IMR-90 (cell line): ENCODE data around the gene TEDC2. TPM values are rescaled to one million over a fixed set of nuclear protein-coding genes. Genes with fewer than 3 reads are reported as not detected.

Source experiments
- ATAC-seq: fragments of 200-7000 bp; cut with Tn5 transposase; 2 replicates; pipeline ENCODE4 v1.9.1; 2020; ENCODE audit warnings: low read depth, mild to moderate bottlenecking, moderate library complexity
- BruUV-seq: library from RNA; stranded (reverse); fragments of 400-500 nt; replicated peaks from 2 replicates; lab custom pipeline; 2021; lab: Mats Ljungman, UMichigan
- CTCF ChIA-PET: fragments of 300-600 bp; formaldehyde crosslinking; extraction: SDS; loops from one replicate; lab custom pipeline; 2021; ENCODE audit warnings: antibody characterized with exemption; lab: Yijun Ruan, JAX
- POLR2A ChIA-PET: fragments of 300-600 bp; sonication (Branson Sonifier 250); formaldehyde crosslinking; loops from one replicate; lab custom pipeline; 2022; ENCODE audit warnings: antibody characterized with exemption; ENCODE audit not compliant: unreplicated experiment; lab: Charles Lee
- DNase-seq: peaks from one replicate; pipeline ENCODE4 v3.0.0; 2013
- H2AFZ ChIP-seq: replicated peaks from 2 replicates; pipeline ENCODE3; 2013; ENCODE audit warnings: low read length, mild to moderate bottlenecking; ENCODE audit not compliant: poor library complexity
- H2AK5ac ChIP-seq: 2 replicates; pipeline ENCODE4 v1.6.1; 2013; ENCODE audit warnings: low read depth, low read length, inconsistent platforms
- H2AK9ac ChIP-seq: replicated peaks from 2 replicates; pipeline ENCODE3; 2013; ENCODE audit warnings: mild to moderate bottlenecking, low read depth, low read length, moderate library complexity; ENCODE audit not compliant: poor library complexity
- H2BK120ac ChIP-seq: 2 replicates; pipeline ENCODE4 v1.6.1; 2013; ENCODE audit warnings: low read depth, low read length, inconsistent platforms
- H2BK15ac ChIP-seq: 3 replicates; pipeline ENCODE4 v1.6.1; 2013; ENCODE audit warnings: low read depth, low read length, inconsistent platforms
- H2BK20ac ChIP-seq: 2 replicates; pipeline ENCODE4 v1.6.1; 2013; ENCODE audit warnings: low read depth, mild to moderate bottlenecking, inconsistent platforms, low read length, moderate library complexity
- H2BK5ac ChIP-seq: 2 replicates; pipeline ENCODE4 v1.6.1; 2013; ENCODE audit warnings: mild to moderate bottlenecking, low read depth, low read length, inconsistent platforms; ENCODE audit not compliant: poor library complexity, severe bottlenecking
- H3K14ac ChIP-seq: replicated peaks from 2 replicates; pipeline ENCODE4 v1.6.1; 2013; ENCODE audit warnings: low read depth, low read length, inconsistent platforms
- H3K18ac ChIP-seq: 2 replicates; pipeline ENCODE4 v1.6.1; 2013; ENCODE audit warnings: low read depth, low read length, control low read depth
- H3K23ac ChIP-seq: 2 replicates; pipeline ENCODE4 v1.6.1; 2013; ENCODE audit warnings: low read depth, low read length, inconsistent platforms
- H3K27ac ChIP-seq: 2 replicates; pipeline ENCODE4 v1.5.1; 2013; ENCODE audit warnings: mild to moderate bottlenecking, control low read depth, low read length; ENCODE audit not compliant: insufficient read depth
- H3K27me3 ChIP-seq: 2 replicates; pipeline ENCODE4 v1.6.1; 2013; ENCODE audit warnings: low read length; ENCODE audit not compliant: control insufficient read depth, insufficient read depth
- H3K36me3 ChIP-seq: 2 replicates; pipeline ENCODE4 v1.6.1; 2013; ENCODE audit warnings: low read length, mixed read lengths; ENCODE audit not compliant: control insufficient read depth, insufficient read depth
- H3K4ac ChIP-seq: 2 replicates; pipeline ENCODE4 v1.6.1; 2013; ENCODE audit warnings: low read depth, low read length, inconsistent platforms
- H3K4me1 ChIP-seq: 2 replicates; pipeline ENCODE4 v1.6.1; 2013; ENCODE audit warnings: low read length, mixed read lengths; ENCODE audit not compliant: control insufficient read depth, insufficient read depth
- H3K4me2 ChIP-seq: 2 replicates; pipeline ENCODE4 v1.6.1; 2013; ENCODE audit warnings: low read depth, mild to moderate bottlenecking, control low read depth, low read length, moderate library complexity
- H3K4me3 ChIP-seq: 2 replicates; pipeline ENCODE4 v1.5.1; 2013; ENCODE audit warnings: low read depth, mild to moderate bottlenecking, control low read depth, low read length, moderate library complexity; ENCODE audit not compliant: insufficient read depth
- H3K56ac ChIP-seq: 2 replicates; pipeline ENCODE4 v1.6.1; 2013; ENCODE audit warnings: low read length, inconsistent platforms; ENCODE audit not compliant: insufficient read depth; ENCODE audit errors: extremely low read depth
- H3K79me1 ChIP-seq, 2 experiments: 2 replicates each; pipeline ENCODE4 v1.6.1; 2013; ENCODE audit warnings: low read length in 2 of 2, inconsistent platforms in 1 of 2, low read depth in 1 of 2
- H3K9ac ChIP-seq: 2 replicates; pipeline ENCODE4 v1.6.1; 2013; ENCODE audit warnings: low read depth, low read length, control low read depth
- H3K9me1 ChIP-seq: 2 replicates; pipeline ENCODE4 v1.6.1; 2013; ENCODE audit warnings: low read length, inconsistent platforms; ENCODE audit not compliant: insufficient read depth
- H3K9me3 ChIP-seq: 2 replicates; pipeline ENCODE4 v1.6.1; 2013; ENCODE audit warnings: low read length; ENCODE audit not compliant: control insufficient read depth, insufficient read depth
- H4K20me1 ChIP-seq: 2 replicates; pipeline ENCODE4 v1.6.1; 2013; ENCODE audit warnings: low read length, inconsistent platforms; ENCODE audit not compliant: insufficient read depth
- H4K5ac ChIP-seq: 2 replicates; pipeline ENCODE4 v1.6.1; 2013; ENCODE audit warnings: mild to moderate bottlenecking, low read depth, low read length, control low read depth
- H4K8ac ChIP-seq, 2 experiments: 2 replicates each; pipeline ENCODE4 v1.6.1; 2013; ENCODE audit warnings: low read depth in 2 of 2, low read length in 2 of 2, control low read depth in 1 of 2, inconsistent platforms in 1 of 2
- H4K91ac ChIP-seq: 2 replicates; pipeline ENCODE4 v1.6.1; 2013; ENCODE audit warnings: low read depth, low read length, inconsistent platforms; ENCODE audit not compliant: insufficient read depth
- CEBPB ChIP-seq: IDR thresholded peaks from 2 replicates; pipeline ENCODE4 v1.6.1; 2012; ENCODE audit warnings: low read depth, low read length, improper control_type of control experiment
- CHD1 ChIP-seq: IDR thresholded peaks from 2 replicates; pipeline ENCODE4 v1.6.1; 2012; ENCODE audit warnings: low read depth, low read length, improper control_type of control experiment
- MAZ ChIP-seq: IDR thresholded peaks from 2 replicates; pipeline ENCODE4 v1.6.1; 2012; ENCODE audit warnings: low read depth, mild to moderate bottlenecking, low read length, improper control_type of control experiment, moderate library complexity, borderline replicate concordance
- NFE2L2 ChIP-seq: fragments of 150-350 bp; IDR thresholded peaks from 2 replicates; pipeline ENCODE4 v1.6.1; 2016; ENCODE audit warnings: low read depth, mild to moderate bottlenecking, low read length
- RFX5 ChIP-seq: IDR thresholded peaks from 2 replicates; pipeline ENCODE4 v1.8.0; 2012; ENCODE audit warnings: low read depth, mild to moderate bottlenecking, low read length, moderate library complexity
- SMC3 ChIP-seq: fragments of 150-350 bp; IDR thresholded peaks from 2 replicates; pipeline ENCODE4 v1.6.1; 2016; ENCODE audit warnings: low read depth, mild to moderate bottlenecking, antibody characterized with exemption, low read length, moderate library complexity
- WGBS, 2 experiments: methylation state at CpG; one replicate each; pipeline versions ENCODE4 v1.1.5 to v1.1.7; 2013; ENCODE audit warnings: missing lambda C conversion rate in 2 of 2; ENCODE audit not compliant: insufficient read length in 1 of 2; ENCODE audit errors: extremely low coverage in 2 of 2; 5-methylcytosine and 5-hydroxymethylcytosine counted together
- dilution Hi-C: fragments of 300-500 bp; cut with HindIII; formaldehyde crosslinking; loops from one replicate; pipeline ENCODE4 v1.14.3; 2018; ENCODE audit warnings: low sequenced_read_pairs; ENCODE audit not compliant: unreplicated experiment
- in situ Hi-C: fragments of 300-500 bp; cut with MboI; formaldehyde crosslinking; loops from 3 replicates; pipeline ENCODE4 v1.14.3; 2019; ENCODE audit warnings: low sequenced_read_pairs, inconsistent platforms, mixed read lengths
- intact Hi-C: fragments of 100-400 bp; cut with micrococcal nuclease; formaldehyde crosslinking; loops from 2 replicates; pipeline ENCODE4 v1.10.0; 2022
- polyA plus RNA-seq, 3 experiments: library from polyadenylated mRNA; depleted of rRNA; stranded (reverse); fragments of >200 nt; gene quantifications; 2 replicates each; pipeline ENCODE4 v1.2.3, GENCODE V29; 2012; ENCODE audit warnings: low replicate concordance in 1 of 3
- total RNA-seq: library from RNA; depleted of rRNA; stranded (reverse); fragments of >200 nt; gene quantifications from 2 replicates; pipeline ENCODE4 v1.2.3, GENCODE V29; 2012
- TF ChIP-seq, protein P1 (sequence below): conservative IDR thresholded peaks from 2 replicates; pipeline ENCODE4 v1.5.1; 2012; ENCODE audit warnings: mild to moderate bottlenecking, low read depth, low read length, improper control_type of control experiment

Gene TEDC2
- total and polyA plus RNA-seq, 2 of the 4 experiments (the other 2 are of a cell fraction), result 3.6 to 7.3 TPM

DNA sequence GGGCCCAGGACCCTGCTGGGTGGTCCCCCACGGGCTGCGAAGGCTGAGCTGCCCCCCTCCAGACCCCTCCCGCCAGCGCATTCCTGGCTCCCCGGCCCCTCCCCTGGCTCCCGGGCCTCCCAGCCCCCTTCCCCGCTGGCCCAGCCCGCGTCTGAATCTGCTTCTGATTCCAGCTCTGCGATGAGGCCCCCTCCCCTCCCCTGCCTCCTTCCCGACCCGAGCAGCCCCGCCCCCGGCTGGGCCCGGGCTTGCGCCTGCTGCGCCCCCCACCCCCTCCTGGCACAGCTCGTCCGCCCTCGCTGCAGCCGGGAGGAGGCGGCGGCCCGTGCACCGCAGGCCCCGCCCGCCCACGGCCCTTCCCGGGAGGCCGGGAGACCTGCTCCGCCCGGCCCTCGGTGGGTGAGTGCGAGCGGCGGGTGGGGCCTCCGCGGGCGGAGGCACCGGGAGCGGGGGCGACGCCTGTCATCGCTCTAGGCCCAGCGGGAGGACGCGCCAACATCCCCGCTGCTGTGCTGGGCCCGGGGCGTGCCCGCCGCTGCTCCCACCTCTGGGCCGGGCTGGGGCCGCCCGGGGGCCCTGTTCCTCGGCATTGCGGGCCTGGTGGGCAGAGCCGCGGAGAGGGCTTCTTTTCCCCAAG is 11.2 kb downstream of the TEDC2 start, which contains the start of gene NTN3:
Gene NTN3 (plus strand): TSS at position 282 of the 637 bp plus-strand sequence. CDS start 405 bp downstream, outside the sequence.
- 0 out of 2 replicates have a peak within 1 kb of the TSS, but pooled peaks have one; percentile 7 for H3K4ac ChIP-seq
- H3K4me3 ChIP-seq, result peak within 1 kb of the TSS; percentile 27
- H3K23ac ChIP-seq, result peak within 1 kb of the TSS; percentile 24; the same call in 1 of the 2 replicates
- WGBS, 2 experiments, result 4% methylated on average over 26 of the region's 59 CpGs; no CpG with 5 or more reads in 1 of the 2 experiments
- no peak for TF ChIP-seq CHD1
- no peak for TF ChIP-seq RFX5
- TF ChIP-seq SMC3, result no peak
- peak; percentile 51; the same call in 1 of the 2 replicates for TF ChIP-seq MAZ
- TF ChIP-seq, protein P1, sequence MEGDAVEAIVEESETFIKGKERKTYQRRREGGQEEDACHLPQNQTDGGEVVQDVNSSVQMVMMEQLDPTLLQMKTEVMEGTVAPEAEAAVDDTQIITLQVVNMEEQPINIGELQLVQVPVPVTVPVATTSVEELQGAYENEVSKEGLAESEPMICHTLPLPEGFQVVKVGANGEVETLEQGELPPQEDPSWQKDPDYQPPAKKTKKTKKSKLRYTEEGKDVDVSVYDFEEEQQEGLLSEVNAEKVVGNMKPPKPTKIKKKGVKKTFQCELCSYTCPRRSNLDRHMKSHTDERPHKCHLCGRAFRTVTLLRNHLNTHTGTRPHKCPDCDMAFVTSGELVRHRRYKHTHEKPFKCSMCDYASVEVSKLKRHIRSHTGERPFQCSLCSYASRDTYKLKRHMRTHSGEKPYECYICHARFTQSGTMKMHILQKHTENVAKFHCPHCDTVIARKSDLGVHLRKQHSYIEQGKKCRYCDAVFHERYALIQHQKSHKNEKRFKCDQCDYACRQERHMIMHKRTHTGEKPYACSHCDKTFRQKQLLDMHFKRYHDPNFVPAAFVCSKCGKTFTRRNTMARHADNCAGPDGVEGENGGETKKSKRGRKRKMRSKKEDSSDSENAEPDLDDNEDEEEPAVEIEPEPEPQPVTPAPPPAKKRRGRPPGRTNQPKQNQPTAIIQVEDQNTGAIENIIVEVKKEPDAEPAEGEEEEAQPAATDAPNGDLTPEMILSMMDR, result no peak
- TF ChIP-seq CEBPB, result no peak
- TF ChIP-seq NFE2L2, result no peak
- H2AFZ ChIP-seq, result peak within 1 kb of the TSS; percentile 78
- H2BK120ac ChIP-seq, result no peak within 1 kb of the TSS
- H3K56ac ChIP-seq, result no peak within 1 kb of the TSS
- peak within 1 kb of the TSS; percentile 66; the same call in 1 of the 2 replicates for H3K14ac ChIP-seq
- in situ Hi-C loops, result no loop called here
- H4K5ac ChIP-seq, result peak within 1 kb of the TSS; percentile 25; the same call in 1 of the 2 replicates
- H2BK5ac ChIP-seq, result no peak within 1 kb of the TSS
- no peaks in the 10 kb centered on the region for H3K9me3 ChIP-seq
- H3K4me1 ChIP-seq, result peaks cover 24% of the 10 kb centered on the region
- H3K9me1 ChIP-seq, result peaks cover 8% of the 10 kb centered on the region
- peak within 1 kb of the TSS in 1 of 2 experiments; percentile 6; a peak in 1 of 4 replicates for H4K8ac ChIP-seq
- no peak within 1 kb of the TSS for H3K18ac ChIP-seq
- no peak within 1 kb of the TSS for H2BK15ac ChIP-seq
- dilution Hi-C loops, result no loop called here
- H3K27ac ChIP-seq, result no peak within 1 kb of the TSS
- no peak within 1 kb of the TSS for H3K9ac ChIP-seq
- H2BK20ac ChIP-seq, result no peak within 1 kb of the TSS
- ChIA-PET CTCF (no interaction called here), POLR2A (interaction anchor here (0.6 to 1.0 kb wide), 2 partner anchors 17 to 41 kb away, joined by 3 to 8 read pairs; no protein-coding TSS in a partner anchor)
- H2AK5ac ChIP-seq, result peak within 1 kb of the TSS; percentile 0; the same call in 1 of the 2 replicates
- DNase-seq (no peak), ATAC-seq (peak; percentile 2)
- H3K27me3 ChIP-seq, result no peaks in the 10 kb centered on the region; the same call in 1 of the 2 replicates
- peaks cover 10% of the 10 kb centered on the region for H4K20me1 ChIP-seq
- peaks cover 10 to 33% of the 10 kb centered on the region in 2 experiments; a peak in 2 of 4 replicates for H3K79me1 ChIP-seq
- BruUV-seq, result no TSS peak
- intact Hi-C loops, result no loop called here
- peak within 1 kb of the TSS; percentile 88 for H2AK9ac ChIP-seq
- no peaks in the 10 kb centered on the region for H3K36me3 ChIP-seq
- peak within 1 kb of the TSS; percentile 17; the same call in 1 of the 2 replicates for H4K91ac ChIP-seq
- H3K4me2 ChIP-seq, result peak within 1 kb of the TSS; percentile 57
